ENCODE measurements around the gene SAPCD2.
A peak's percentile ranks its signal among the peaks of the same experiment; 100 is the strongest.

The SAPCD2 gene

GRCh38 chr9:137028263-137029057, 41.9 kb downstream of the SAPCD2 start:
- peak; percentile 82 for DNase-seq

GRCh38 chr9:137027369-137028262, 42.7 kb downstream of the SAPCD2 start, which contains the start of gene ABCA2:
TSS of gene ABCA2 (minus strand) at chr9:137028237. CDS start at chr9:137028140, 97 bp downstream.
- DNase-seq, result peak; percentile 52

- no peak for DNase-seq
Measured at GRCh38 chr9:137026828-137027227, 43.5 kb downstream of the SAPCD2 start.

- DNase-seq, result no peak
Measured at GRCh38 chr9:137026384-137026783, 44.0 kb downstream of the SAPCD2 start.

- DNase-seq, result peak; percentile 80
Measured at GRCh38 chr9:137025517-137025966, 44.8 kb downstream of the SAPCD2 start.

GRCh38 chr9:137023583-137023991, 46.8 kb downstream of the SAPCD2 start:
- DNase-seq, result no peak

GRCh38 chr9:137023157-137023556, 47.2 kb downstream of the SAPCD2 start:
- DNase-seq, result no peak

- no peak for DNase-seq
Measured at GRCh38 chr9:137022662-137023008, 47.7 kb downstream of the SAPCD2 start.

GRCh38 chr9:137021979-137022661, 48.2 kb downstream of the SAPCD2 start:
- no peak for DNase-seq

GRCh38 chr9:137021568-137021978, 48.8 kb downstream of the SAPCD2 start:
- DNase-seq, result no peak

- no peak for DNase-seq
Measured at GRCh38 chr9:137020771-137021567, 49.4 kb downstream of the SAPCD2 start.

- no peak for DNase-seq
Measured at GRCh38 chr9:137019891-137020683, 50.3 kb downstream of the SAPCD2 start.

GRCh38 chr9:137018761-137019559, 51.4 kb downstream of the SAPCD2 start:
- no peak for DNase-seq

- no peak for DNase-seq
Measured at GRCh38 chr9:137017791-137018497, 52.4 kb downstream of the SAPCD2 start.

GRCh38 chr9:137017071-137017470, 53.3 kb downstream of the SAPCD2 start:
- no peak for DNase-seq

- DNase-seq, result no peak
Measured at GRCh38 chr9:137016436-137016835, 53.9 kb downstream of the SAPCD2 start.

GRCh38 chr9:137015976-137016375, 54.4 kb downstream of the SAPCD2 start:
- DNase-seq, result no peak

GRCh38 chr9:137015540-137015930, 54.8 kb downstream of the SAPCD2 start:
- no peak for DNase-seq

- DNase-seq, result no peak
Measured at GRCh38 chr9:137014776-137015539, 55.4 kb downstream of the SAPCD2 start.

Measured in eye (tissue), 1 donor.